Lung (tissue), 12 donors: ENCODE data around the gene RGS1. TPM values are rescaled to one million over a fixed set of nuclear protein-coding genes. Genes with fewer than 3 reads are reported as not detected.

Experiments
- ATAC-seq: fragments of 200-7000 bp; cut with Tn5 transposase; one replicate; pipeline ENCODE4 v1.9.1; 2020; ENCODE audit warnings: moderate number of reproducible peaks; ENCODE audit not compliant: insufficient read depth, low FRiP score
- DNase-seq, 3 donors: peaks; one replicate each; pipeline ENCODE4 v3.0.0-alpha.2; 2013 to 2017
- H3K27ac ChIP-seq, 2 donors: one replicate each; pipeline ENCODE4 v1.5.1; 2013; ENCODE audit warnings: mild to moderate bottlenecking in 2 of 2, moderate library complexity in 2 of 2, control low read depth in 1 of 2, inconsistent platforms in 1 of 2, low read depth in 1 of 2, low read length in 1 of 2
- H3K27me3 ChIP-seq, 3 donors: one replicate each; pipeline ENCODE4 v1.5.1; 2013; ENCODE audit warnings: low read length in 2 of 3; ENCODE audit not compliant: control insufficient read depth in 3 of 3, insufficient read depth in 3 of 3
- H3K36me3 ChIP-seq, 4 donors: one replicate each; pipeline ENCODE4 v1.5.1; 2013; ENCODE audit warnings: low read length in 4 of 4, mild to moderate bottlenecking in 1 of 4, moderate library complexity in 1 of 4; ENCODE audit not compliant: control insufficient read depth in 4 of 4, insufficient read depth in 4 of 4
- H3K4me1 ChIP-seq, 5 donors: one replicate each; pipeline ENCODE4 v1.5.1; 2013; ENCODE audit warnings: low read length in 5 of 5, mild to moderate bottlenecking in 2 of 5, moderate library complexity in 1 of 5; ENCODE audit not compliant: control insufficient read depth in 5 of 5, insufficient read depth in 5 of 5
- H3K4me3 ChIP-seq: one replicate; pipeline ENCODE4 v1.5.1; 2013; ENCODE audit warnings: mild to moderate bottlenecking, control low read depth, moderate library complexity
- H3K9ac ChIP-seq, 2 donors: one replicate each; pipeline ENCODE4 v1.5.1; 2013; ENCODE audit warnings: low read length in 2 of 2, control low read depth in 1 of 2; ENCODE audit not compliant: insufficient read depth in 1 of 2
- H3K9me3 ChIP-seq, 4 donors: one replicate each; pipeline ENCODE4 v1.5.1; 2013; ENCODE audit warnings: low read length in 3 of 4, mild to moderate bottlenecking in 1 of 4, moderate library complexity in 1 of 4; ENCODE audit not compliant: control insufficient read depth in 4 of 4, insufficient read depth in 3 of 4
- WGBS, 2 donors: extraction: QIAGEN DNeasy Blood & Tissue Kit; methylation state at CpG; one replicate each; pipeline ENCODE4 v1.1.7; 2013; 5-methylcytosine and 5-hydroxymethylcytosine counted together
- polyA plus RNA-seq, 2 donors: library from polyadenylated mRNA; stranded (reverse); fragments of 200-250 nt; gene quantifications; one replicate each; pipeline ENCODE4 v1.2.1, GENCODE V29; 2013
- total RNA-seq, 2 donors: library from RNA; depleted of rRNA in 1 of 2; stranded (reverse); fragments of >200 nt in 1 of 2; gene quantifications; one replicate each; pipeline ENCODE4 v1.2.1, GENCODE V29; 2014 to 2021
- TF ChIP-seq, protein P1 (sequence below): IDR thresholded peaks from 2 replicates; pipeline ENCODE4 v1.5.1; 2012; ENCODE audit warnings: mild to moderate bottlenecking; ENCODE audit errors: control extremely low read depth, extremely low read depth
- donor health status: control.
- donor health status: control.
- donor health status: Bipolar disorder and iron deficiency.
- donor health status: healthy.
- donor health status: DM: yes; HTN: yes; CAD: no.

Gene RGS1
- total and polyA plus RNA-seq, 4 donors = 7.3 to 86.6 (median 21.0) TPM

DNA sequence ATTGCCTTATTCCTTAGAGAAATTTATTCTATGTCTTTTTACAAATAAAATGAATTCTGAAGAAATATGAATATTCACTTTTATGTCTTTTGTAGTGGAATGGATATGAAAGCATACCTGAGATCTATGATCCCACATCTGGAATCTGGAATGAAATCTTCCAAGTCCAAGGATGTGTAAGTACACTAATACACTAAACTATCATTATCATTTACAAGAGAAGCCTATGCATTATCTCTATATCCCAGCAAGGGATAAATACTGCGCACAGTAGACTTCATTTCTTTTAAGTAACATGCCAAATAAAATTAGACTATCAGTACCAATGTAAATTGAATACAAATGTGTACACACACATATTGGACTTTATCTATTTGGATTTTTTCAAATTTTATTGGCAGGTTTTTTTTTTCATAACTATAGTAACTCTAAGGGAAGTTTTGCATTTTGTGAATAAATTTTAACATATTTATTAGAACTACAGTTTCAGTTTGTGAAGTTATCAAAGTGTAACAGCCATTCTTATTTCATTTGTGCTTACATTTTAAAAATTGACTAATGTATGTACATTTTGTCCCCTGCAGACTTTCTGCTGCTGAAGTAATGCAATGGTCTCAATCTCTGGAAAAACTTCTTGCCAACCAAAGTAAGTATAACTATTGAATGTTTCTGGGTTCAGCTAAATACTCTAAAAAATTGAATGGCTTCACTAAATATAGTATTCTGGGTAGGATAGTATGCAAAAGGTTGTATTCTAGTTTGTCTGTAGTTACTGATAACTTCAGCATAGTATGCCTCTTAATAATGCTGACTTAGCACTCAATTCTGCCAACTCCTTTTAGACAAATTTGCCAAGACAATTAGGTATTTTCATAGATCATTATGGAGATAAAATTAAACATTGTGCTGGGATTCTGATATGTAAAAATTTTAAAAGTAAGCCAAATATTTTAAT is 894 bp downstream of the RGS1 start:
- Histone ChIP-seq H3K36me3 (no peaks in the 10 kb centered on the region), H3K4me1 (peaks cover 0 to 5% (median 0%) of the 10 kb centered on the region in 5 donors), H3K9me3 (no peaks in the 10 kb centered on the region), H3K9ac (no peak overlapping the region), H3K27me3 (no peaks in the 10 kb centered on the region), H3K27ac (no peak overlapping the region), H3K4me3 (no peak overlapping the region)
- DNase-seq = no peak
- WGBS, 2 donors = 94 to 100% methylated on average over 1 of the region's 1 CpG
- TF ChIP-seq, protein P1, sequence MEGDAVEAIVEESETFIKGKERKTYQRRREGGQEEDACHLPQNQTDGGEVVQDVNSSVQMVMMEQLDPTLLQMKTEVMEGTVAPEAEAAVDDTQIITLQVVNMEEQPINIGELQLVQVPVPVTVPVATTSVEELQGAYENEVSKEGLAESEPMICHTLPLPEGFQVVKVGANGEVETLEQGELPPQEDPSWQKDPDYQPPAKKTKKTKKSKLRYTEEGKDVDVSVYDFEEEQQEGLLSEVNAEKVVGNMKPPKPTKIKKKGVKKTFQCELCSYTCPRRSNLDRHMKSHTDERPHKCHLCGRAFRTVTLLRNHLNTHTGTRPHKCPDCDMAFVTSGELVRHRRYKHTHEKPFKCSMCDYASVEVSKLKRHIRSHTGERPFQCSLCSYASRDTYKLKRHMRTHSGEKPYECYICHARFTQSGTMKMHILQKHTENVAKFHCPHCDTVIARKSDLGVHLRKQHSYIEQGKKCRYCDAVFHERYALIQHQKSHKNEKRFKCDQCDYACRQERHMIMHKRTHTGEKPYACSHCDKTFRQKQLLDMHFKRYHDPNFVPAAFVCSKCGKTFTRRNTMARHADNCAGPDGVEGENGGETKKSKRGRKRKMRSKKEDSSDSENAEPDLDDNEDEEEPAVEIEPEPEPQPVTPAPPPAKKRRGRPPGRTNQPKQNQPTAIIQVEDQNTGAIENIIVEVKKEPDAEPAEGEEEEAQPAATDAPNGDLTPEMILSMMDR = no peak
- ATAC-seq = no peak

DNA sequence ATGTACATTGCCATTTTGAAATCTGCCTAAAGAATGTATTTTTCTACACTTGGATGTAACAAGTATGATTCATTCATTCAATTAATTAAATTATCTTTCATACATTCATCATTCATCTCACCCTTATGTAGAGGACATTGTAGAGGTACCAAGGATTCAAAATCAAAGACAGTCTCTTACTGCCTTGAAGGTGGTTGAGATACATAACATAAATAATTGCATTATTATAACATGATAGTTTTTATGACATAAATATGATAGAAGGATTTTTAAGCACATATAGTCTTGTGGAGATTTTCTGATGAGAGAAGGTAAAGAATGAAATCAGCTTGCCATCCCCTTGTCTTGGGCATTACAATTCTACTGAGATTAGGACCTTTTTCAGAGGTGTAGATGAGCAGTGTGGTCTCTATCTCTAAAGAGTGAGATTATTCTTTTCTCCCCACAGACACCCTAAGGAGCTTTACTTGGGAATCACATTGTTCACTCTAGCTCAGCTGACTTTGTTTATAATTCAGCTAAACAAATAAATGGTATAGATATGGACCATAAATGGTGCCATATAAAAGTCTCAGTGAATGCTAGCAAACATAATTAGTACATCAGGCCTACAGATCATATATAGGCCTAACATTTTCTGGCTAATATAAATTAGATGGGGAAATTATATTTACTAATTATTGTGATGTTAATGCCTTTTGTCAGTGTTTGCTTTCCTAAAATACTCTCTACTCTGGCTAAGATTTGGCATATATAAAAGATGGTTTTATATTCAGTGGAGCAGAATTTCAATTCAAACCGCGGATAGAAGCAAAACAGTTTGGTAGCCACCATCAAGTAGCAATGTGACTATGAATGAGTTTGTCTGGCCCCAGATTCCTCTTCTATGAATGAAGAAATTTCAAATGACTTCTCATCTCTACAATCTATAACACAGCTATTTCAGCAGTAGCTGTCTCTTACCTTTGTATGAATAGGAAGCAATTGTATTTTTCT is 1.9 kb downstream of the RGS1 start:
- TF ChIP-seq, protein P1 = no peak
- 66 to 95% methylated on average over 2 of the region's 2 CpGs for WGBS, 2 donors
- Histone ChIP-seq H3K27me3 (no peaks in the 10 kb centered on the region), H3K36me3 (no peaks in the 10 kb centered on the region), H3K4me3 (no peak overlapping the region), H3K4me1 (peaks cover 0 to 5% (median 0%) of the 10 kb centered on the region in 5 donors), H3K9me3 (no peaks in the 10 kb centered on the region), H3K27ac (no peak overlapping the region), H3K9ac (no peak overlapping the region)
- ATAC-seq (no peak), DNase-seq (no peak)

DNA sequence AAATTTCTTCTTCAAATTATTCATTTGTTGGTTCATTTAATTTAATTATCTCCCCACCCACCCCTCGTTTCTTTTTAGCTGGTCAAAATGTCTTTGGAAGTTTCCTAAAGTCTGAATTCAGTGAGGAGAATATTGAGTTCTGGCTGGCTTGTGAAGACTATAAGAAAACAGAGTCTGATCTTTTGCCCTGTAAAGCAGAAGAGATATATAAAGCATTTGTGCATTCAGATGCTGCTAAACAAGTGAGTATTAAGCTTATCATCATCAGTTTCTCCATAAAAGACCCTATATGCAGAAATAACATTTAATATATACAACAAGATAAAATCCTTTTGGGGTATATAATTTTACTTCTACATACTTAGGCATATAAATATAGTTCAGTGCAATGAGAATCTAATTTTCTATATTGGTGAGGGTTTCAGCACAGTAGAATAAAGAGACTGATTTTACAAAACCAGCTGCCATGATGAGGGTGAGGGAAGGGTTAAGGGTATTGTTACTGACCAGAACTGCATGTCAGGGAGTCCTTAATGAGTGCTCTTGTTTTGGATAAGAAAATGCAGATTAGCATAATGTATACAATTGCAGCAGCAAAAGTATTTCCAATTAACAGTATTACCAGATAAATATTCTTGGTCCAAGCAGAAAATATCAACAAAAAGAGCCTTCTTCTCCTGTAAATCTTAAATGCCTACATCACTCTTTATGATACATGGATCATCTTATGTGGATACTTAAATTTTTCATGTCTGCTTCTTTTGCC is 2.8 kb downstream of the RGS1 start:
- H3K9me3 ChIP-seq = no peaks in the 10 kb centered on the region
- H3K4me1 ChIP-seq = peaks cover 0 to 5% (median 0%) of the 10 kb centered on the region in 5 donors
- no peaks in the 10 kb centered on the region for H3K36me3 ChIP-seq
- H3K27me3 ChIP-seq = no peaks in the 10 kb centered on the region
- no peak overlapping the region for H3K9ac ChIP-seq
- WGBS, 2 donors = 80 to 86% methylated on average over 1 of the region's 1 CpG
- H3K4me3 ChIP-seq = no peak overlapping the region
- ATAC-seq (no peak), DNase-seq (no peak)
- TF ChIP-seq, protein P1 = no peak
- no peak overlapping the region for H3K27ac ChIP-seq
